ENCODE data around the gene FCN3. TPM values are rescaled to one million over a fixed set of nuclear protein-coding genes. Genes with fewer than 3 reads are reported as not detected.
A peak's percentile ranks its signal among the peaks of the same experiment; 100 is the strongest.
"Not testable (repeated sequence)": the region's sequence is repeated elsewhere in the genome, so short reads cannot be mapped to it uniquely, and the experiment has no call there.

FCN3 gene
- total and polyA plus RNA-seq, 2 donors from 2014 or later = 7.9 to 240 TPM

- Histone ChIP-seq H3K9ac (ENCODE audit: low read length in 3 of 3) (peak within 1 kb of the TSS in 2 of 3 donors; percentile 80 to 83), H3K27me3 (ENCODE audit: control insufficient read depth, insufficient read depth, low read length) (no peaks in the 10 kb centered on the region), H3K36me3 (ENCODE audit: control insufficient read depth in 2 of 3, insufficient read depth in 3 of 3, low read length in 3 of 3) (no peaks in the 10 kb centered on the region), H3K4me3 (ENCODE audit: low read length in 3 of 3) (peak within 1 kb of the TSS; percentile 26 to 57 (median 53)), H3K9me3 (ENCODE audit: control insufficient read depth in 2 of 3, insufficient read depth in 1 of 3, low read length in 3 of 3) (no peaks in the 10 kb centered on the region), H3K4me1 (ENCODE audit: control insufficient read depth in 2 of 3, insufficient read depth in 2 of 3, low read depth in 1 of 3, low read length in 3 of 3) (peaks cover 0 to 16% (median 10%) of the 10 kb centered on the region in 3 donors), H3K27ac (ENCODE audit: low read depth in 2 of 2, low read length in 2 of 2) (peak within 1 kb of the TSS; percentile 81 to 83)
- DNase-seq (peak; percentile 90 to 95 (median 94)), FAIRE-seq (no peak)
- intact Hi-C loops (cut with DNase I) = loop anchor here (5.0 kb wide), 1 partner anchor 90 kb away; no protein-coding TSS in a partner anchor
- peak; percentile 46 for TF ChIP-seq CTCF (IDR thresholded peaks at IDR 0.05; ENCODE audit: borderline replicate concordance, extremely low read depth, insufficient read depth)
Measured at GRCh38 chr1:27392096-27392777, 17.6 kb upstream of the FCN3 start, which contains the start of gene GPR3. TSS of gene GPR3 (plus strand) at chr1:27392622. CDS start at chr1:27393799, 1,177 bp downstream.

- no peaks in the 10 kb centered on the region for H3K36me3 ChIP-seq (ENCODE audit: control insufficient read depth in 2 of 3, insufficient read depth in 3 of 3, low read length in 3 of 3)
- peak overlapping the region in 2 of 3 donors; percentile 80 to 83 for H3K9ac ChIP-seq (ENCODE audit: low read length in 3 of 3)
- FAIRE-seq (no peak), DNase-seq (peak; percentile 51 to 86 (median 73))
- peaks cover 0 to 16% (median 10%) of the 10 kb centered on the region in 3 donors for H3K4me1 ChIP-seq (ENCODE audit: control insufficient read depth in 2 of 3, insufficient read depth in 2 of 3, low read depth in 1 of 3, low read length in 3 of 3)
- peak overlapping the region in 2 of 3 donors; percentile 53 to 57 for H3K4me3 ChIP-seq (ENCODE audit: low read length in 3 of 3)
- peak overlapping the region; percentile 81 to 83 for H3K27ac ChIP-seq (ENCODE audit: low read depth in 2 of 2, low read length in 2 of 2)
- intact Hi-C loops (cut with DNase I) = loop anchor here (5.0 kb wide), 1 partner anchor 89 kb away; no protein-coding TSS in a partner anchor
- H3K27me3 ChIP-seq (ENCODE audit: control insufficient read depth, insufficient read depth, low read length) = no peaks in the 10 kb centered on the region
- H3K9me3 ChIP-seq (ENCODE audit: control insufficient read depth in 2 of 3, insufficient read depth in 1 of 3, low read length in 3 of 3) = no peaks in the 10 kb centered on the region
- peak; percentile 25 for TF ChIP-seq CTCF (IDR thresholded peaks at IDR 0.05; ENCODE audit: borderline replicate concordance, extremely low read depth, insufficient read depth)
Measured at GRCh38 chr1:27391511-27392095, 17.0 kb upstream of the FCN3 start.

GRCh38 chr1:27388337-27389005 is 13.8 kb upstream of the FCN3 start:
- Histone ChIP-seq H3K4me1 (ENCODE audit: control insufficient read depth in 2 of 3, insufficient read depth in 2 of 3, low read depth in 1 of 3, low read length in 3 of 3) (peaks cover 0 to 16% (median 10%) of the 10 kb centered on the region in 3 donors), H3K27me3 (ENCODE audit: control insufficient read depth, insufficient read depth, low read length) (no peaks in the 10 kb centered on the region), H3K9ac (ENCODE audit: low read length in 3 of 3) (no peak overlapping the region), H3K27ac (ENCODE audit: low read depth in 2 of 2, low read length in 2 of 2) (peak overlapping the region; percentile 9 to 52), H3K4me3 (ENCODE audit: low read length in 3 of 3) (no peak overlapping the region), H3K9me3 (ENCODE audit: control insufficient read depth in 2 of 3, insufficient read depth in 1 of 3, low read length in 3 of 3) (no peaks in the 10 kb centered on the region), H3K36me3 (ENCODE audit: control insufficient read depth in 2 of 3, insufficient read depth in 3 of 3, low read length in 3 of 3) (no peaks in the 10 kb centered on the region)
- no peak for FAIRE-seq
- intact Hi-C loops (cut with DNase I) = no loop called here
- peak; percentile 92 for TF ChIP-seq CTCF (IDR thresholded peaks at IDR 0.05; ENCODE audit: borderline replicate concordance, extremely low read depth, insufficient read depth)
- DNase-seq = peak in 3 of 5 donors; percentile 65 to 72 (median 71)

- H3K9me3 ChIP-seq (ENCODE audit: control insufficient read depth in 2 of 3, insufficient read depth in 1 of 3, low read length in 3 of 3); H3K27ac ChIP-seq (ENCODE audit: low read depth in 2 of 2, low read length in 2 of 2); H3K4me1 ChIP-seq (ENCODE audit: control insufficient read depth in 2 of 3, insufficient read depth in 2 of 3, low read depth in 1 of 3, low read length in 3 of 3); FAIRE-seq; H3K27me3 ChIP-seq (ENCODE audit: control insufficient read depth, insufficient read depth, low read length); DNase-seq; H3K4me3 ChIP-seq (ENCODE audit: low read length in 3 of 3); intact Hi-C loops (cut with DNase I); H3K36me3 ChIP-seq (ENCODE audit: control insufficient read depth in 2 of 3, insufficient read depth in 3 of 3, low read length in 3 of 3); H3K9ac ChIP-seq (ENCODE audit: low read length in 3 of 3): not testable (repeated sequence)
Measured at GRCh38 chr1:27384797-27385196, 10.2 kb upstream of the FCN3 start.
